Stimulated activated CD8-positive, alpha-beta memory T cell treated with anti-CD3 and anti-CD28 coated beads, Interleukin-7, amount 100 ng/mL, for 4 hours (primary cell): ENCODE measurements around the gene TOR1AIP1.
"Not testable (repeated sequence)": the region's sequence is repeated elsewhere in the genome, so short reads cannot be mapped to it uniquely, and the experiment has no call there.

Experiments
- DNase-seq, 2 donors: peaks; one replicate each; pipeline ENCODE4 v3.0.0-alpha.2; 2020; ENCODE audit warnings: low read depth in 2 of 2

TOR1AIP1 gene

DNA sequence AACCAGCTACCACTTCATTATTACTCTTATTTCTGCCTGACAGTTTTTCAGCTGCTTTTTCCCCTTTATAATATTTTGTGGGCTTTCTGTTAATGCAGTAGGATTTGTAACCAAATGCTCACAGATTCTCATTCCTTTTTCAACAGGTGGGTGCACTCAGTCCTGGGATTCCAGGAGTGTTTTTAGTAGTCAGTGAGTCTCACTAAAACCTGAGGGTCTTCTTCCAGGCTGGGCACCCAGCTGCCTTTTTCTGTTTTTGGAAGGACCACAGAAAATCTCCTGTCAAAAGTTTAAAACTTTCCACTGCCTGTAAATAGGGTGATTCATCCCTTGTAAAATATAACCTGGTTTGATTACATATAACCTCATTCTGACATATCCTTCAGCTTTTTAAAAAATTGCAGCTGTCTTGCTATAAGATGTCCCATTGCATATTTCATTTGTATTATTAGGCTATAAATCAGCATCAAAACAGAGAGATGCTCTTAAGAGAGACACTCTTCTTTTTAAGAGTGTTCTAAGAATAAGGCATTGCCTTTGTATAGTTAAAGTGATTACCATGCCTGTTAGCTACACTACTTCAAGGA is 55.7 kb downstream of the TOR1AIP1 start:
- DNase-seq: no peak

DNA sequence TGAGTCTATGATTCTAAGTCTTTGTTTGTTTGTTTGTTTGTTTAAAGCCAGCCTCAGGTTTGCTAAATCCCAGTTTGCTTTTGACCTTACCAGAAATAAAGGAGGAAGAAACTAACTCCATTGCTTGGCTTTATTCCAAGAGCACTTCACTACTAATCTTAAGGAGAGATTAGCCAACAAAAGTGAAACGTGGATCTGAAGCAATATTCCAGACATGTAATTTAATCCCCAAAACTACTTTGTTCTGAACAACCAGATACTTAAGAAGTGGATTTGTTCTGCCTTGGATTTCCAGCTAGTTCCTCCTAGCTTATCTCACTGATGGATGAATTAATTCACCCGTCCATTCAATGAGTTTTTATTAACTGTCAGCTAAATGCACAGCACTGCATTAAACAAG is 56.7 kb downstream of the TOR1AIP1 start:
- no peak for DNase-seq

DNA sequence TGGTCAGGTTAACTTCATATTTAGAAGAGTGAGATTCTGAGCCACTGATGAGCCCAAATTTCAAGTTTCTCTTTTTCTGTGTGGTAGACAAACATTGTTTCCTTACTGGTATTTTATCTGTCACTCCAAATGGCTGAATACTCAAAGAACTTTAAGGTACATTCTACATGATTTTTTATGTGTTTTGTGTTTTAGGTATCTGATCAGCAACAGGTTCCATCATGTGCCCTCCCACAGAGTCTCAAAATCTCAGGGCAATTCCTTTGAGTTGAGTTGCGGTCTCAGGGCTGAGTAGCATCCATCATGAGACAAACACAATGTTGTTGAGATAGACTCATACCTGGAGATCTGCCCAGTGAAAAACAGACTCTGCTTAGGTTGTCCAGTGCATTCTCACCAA is 57.9 kb downstream of the TOR1AIP1 start:
- DNase-seq: no peak

DNA sequence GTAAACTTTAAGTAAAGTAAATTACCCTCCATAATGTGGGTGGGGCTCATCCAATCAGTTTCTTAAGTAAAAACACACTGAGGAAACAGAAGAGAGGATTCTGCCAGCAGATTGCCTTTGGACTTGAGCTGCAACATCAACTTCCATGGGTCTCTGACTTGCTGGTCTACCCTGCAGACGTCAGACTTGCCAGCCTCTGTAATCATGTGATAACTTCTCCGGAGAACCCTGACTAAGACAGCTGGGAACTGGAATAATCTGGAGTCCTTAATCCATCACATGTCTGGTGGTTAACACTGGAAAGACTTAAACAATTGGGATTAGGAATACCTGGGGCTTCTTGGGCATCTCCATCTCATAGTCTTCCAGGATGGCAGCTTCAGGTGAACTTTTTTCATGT is 59.4 kb downstream of the TOR1AIP1 start:
- no peak for DNase-seq

DNA sequence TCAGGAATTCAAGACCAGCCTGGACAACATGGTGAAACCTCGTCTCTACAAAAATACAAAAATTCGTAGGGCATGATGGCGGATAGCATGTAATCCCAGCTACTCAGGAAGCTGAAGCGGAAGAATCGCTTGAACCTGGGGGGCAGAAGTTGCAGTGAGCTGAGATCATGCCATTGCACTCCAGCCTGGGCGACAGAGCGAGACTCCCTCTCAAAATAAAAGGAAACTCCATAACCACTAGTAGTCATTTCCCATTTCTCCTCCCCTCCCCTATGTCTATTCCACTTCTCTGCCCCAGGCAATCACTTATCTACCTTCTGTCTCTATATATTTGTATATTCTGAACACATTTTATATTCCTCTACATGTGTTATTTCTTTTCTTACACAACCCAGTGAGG is 68.6 kb downstream of the TOR1AIP1 start:
- DNase-seq: no peak

DNA sequence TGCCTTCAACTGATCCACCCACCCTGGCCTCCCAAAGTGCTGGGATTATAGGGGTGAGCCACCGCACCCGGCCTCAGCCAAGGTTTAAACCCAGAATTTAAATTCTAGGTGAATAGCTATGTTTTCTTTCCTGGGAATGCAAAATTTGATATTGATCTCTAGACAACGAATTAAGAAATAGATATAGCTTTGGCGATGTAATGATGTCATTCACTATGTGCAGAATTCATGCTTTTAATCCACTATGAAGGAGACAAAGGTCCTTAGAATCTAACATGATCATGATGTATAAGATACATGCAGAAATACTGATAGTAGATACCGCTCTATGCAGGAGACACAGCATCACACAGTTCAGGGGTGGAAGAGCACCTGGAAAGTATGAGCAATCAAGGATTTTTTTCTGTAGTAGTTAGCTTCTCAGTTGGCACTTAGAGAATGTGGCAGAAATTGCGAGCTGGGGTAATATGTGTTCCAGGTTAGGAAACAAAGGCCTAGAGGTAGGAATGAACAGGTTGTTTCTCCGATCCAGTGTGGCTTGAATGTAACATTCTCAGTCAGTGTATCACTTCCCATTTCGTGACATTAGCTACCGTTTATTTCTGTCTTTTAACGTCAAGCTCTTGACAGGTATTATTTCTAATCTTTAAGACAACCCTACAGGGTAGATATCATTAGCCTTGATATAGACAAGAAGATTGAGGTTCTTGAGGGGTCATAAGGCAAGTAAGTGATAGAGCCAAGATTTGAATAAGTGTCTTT is 69.5 kb downstream of the TOR1AIP1 start:
- DNase-seq: no peak

DNA sequence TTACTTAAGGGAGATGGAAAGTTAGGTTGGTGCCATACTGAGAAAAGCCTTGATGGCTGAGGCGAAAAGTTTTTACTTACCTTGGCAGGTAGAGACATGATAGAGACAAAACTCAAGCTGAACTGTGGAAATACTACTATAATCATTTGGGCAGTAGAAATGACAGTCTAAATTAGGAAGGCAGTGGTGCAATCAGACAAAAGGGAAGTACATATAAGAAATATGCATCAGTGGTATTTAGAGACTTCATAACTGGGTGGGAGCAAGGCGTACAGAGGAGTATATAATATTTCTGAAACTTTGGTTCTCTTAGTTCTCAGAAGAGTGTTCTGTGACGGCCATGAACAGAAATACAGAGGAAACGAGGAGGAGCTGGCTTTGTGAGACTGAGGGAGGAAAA is 70.1 kb downstream of the TOR1AIP1 start:
- no peak for DNase-seq

DNA sequence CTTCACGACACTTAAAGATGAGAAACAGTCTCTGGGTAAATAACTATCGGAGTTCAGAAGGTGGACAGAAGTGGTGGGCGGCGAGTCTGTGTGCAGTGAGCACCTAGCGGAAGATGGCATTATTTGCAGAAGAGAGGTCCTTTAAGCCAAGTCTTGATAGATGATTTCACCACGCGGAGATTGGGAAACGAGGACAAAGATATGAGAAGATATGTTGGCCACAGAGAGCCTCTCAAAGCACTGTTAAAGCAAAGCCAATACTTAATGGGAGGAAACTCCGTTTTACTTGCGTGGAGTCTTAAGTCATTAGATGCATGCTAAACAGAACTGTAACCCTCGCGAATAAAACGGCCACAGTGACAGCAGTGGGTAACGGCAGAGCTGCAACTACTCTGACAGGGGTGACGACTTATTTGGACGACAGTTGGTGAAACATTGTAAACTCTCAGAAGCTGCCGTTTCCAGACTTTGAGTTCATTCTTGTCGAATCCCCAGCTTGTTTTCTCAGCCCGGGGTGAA is 71.9 kb downstream of the TOR1AIP1 start:
- peak; percentile 5 to 16 for DNase-seq

DNA sequence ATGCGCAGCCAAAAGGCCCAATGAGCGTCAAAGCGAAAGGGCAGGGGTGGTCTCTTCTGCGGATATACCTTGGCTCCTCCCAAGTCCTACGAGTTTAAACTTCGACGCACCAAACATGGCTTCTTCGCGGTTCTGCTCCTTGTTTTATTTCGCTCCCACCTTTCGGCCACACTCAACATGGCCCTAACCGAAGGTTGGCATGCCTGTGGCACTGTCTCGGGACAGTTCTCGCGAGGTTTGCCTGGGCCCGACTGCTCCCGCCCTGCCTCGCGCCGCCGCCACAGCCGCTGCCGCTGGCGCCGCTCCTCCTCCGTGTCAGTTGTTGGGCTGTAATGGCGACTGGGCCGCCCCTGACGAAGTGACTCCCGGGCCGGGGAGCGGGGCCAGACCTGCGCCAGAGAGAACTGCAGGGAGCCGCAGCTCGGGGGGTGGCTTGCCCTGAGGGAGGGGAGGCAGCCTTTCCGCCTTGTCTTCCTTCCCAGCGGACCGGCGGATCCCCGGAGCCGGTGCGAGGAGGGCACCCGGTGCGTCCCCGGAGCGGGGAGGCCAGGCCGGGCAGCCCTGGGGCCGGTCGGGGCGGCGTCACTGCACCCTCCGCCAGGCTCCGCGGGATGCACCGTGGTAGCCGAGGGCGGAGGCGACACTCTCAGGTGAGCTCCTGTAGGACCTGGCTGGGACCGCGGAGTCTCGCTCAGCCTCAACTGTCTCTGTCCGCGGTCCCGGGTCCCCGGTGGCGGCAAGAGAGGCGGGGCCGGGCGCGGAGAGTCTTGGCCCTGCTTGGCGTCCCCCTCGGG is 72.6 kb downstream of the TOR1AIP1 start, which contains the start of gene CEP350:
Gene CEP350, plus strand, starts transcription at position 318 of the 794 bp plus-strand sequence. CDS start 31,372 bp downstream, outside the sequence.
- peak; percentile 96 to 97 for DNase-seq

DNA sequence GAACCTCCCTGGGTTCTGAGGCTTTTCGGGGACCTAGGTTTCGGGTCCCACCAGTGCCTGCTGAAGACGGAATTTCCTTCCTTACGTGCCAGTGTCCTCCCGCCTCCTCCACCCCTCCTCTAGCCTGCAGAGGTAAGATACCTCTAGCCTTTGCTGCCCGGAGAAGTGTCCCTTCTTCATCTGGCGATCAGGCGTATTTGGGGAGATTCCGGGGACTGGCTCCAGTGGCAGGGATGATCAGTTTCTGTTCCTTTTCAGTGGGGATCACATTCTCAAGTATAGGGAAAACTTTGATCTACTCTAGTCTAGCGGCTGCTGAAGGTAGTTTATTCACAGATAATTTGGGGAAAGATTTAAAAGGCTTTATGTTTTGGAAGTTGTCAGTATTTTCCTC is 73.2 kb downstream of the TOR1AIP1 start:
- DNase-seq: peak in 1 of 2 donors; percentile 0

DNA sequence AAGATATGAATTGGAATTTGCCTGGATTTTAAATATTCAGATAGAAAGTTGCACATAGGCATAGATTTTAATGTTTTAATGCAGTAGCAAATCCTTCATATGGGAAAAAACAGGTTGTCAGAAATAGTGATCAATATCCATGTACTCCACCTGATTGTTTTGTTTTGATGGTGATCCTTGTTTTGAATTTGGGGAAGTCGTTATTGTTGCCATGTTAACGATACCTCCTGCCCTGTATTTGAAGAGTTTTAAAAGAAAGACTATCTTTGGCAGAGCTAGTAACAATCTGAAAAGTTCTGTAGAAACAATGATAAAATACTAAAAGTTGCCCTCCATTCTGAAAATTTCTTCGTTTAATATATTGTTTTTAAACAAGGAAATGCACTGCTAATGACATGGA is 73.6 kb downstream of the TOR1AIP1 start:
- DNase-seq: no peak

DNA sequence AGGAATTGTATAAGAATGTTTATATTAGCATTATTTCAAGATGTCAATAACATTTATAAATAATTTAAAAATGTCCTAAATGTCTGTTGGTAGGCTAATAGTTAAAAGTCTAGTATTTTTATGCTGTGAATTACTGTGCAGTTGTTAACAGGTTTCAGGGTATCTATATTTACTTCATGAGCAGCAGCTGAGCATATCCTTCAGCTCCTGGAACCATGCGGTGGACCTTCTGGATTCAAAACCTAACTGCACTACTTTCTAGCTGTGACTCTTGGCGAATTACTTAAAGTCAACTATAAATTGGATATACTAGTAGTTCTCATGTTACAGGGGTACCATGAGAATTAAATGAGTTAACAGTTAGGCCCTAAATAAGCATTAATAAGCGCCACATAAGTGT is 76.3 kb downstream of the TOR1AIP1 start:
- no peak for DNase-seq

DNA sequence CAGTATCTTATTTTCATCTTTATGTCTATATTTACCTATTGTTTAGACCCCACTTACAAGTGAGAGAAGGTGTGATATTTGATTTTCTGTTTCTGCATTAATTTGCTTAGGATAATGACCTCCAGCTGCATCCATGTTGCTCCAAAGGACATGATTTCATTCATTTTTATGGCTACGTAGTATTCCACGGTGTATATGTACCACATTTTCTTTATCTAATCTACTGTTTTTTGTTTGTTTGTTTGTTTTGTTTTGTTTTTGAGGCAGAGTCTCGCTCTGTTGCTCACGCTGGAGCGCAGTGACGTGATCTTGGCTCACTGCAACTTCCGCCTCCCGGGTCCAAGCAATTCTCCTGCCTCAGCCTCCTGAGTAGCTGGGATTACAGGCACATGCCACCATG is 80.1 kb downstream of the TOR1AIP1 start:
- not testable (repeated sequence) for DNase-seq

DNA sequence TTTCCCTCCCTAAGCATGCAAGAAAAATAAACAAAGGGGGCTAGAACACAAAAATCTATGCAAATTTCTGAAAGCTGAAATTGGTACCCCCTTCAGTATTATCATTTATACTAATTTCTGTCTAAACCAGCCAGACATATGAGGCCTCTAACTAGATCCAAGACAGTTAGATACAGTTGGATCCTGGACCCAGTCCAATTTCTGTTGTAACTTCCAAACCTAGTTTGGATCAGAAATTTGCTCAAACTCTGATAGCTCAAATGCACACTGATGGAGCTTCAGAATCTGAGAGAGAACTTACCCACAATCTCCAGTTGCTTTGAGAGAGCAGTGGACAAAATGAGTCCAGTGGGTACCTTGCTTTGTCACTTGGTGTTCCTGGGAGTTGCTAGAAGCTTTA is 84.5 kb downstream of the TOR1AIP1 start:
- no peak for DNase-seq

DNA sequence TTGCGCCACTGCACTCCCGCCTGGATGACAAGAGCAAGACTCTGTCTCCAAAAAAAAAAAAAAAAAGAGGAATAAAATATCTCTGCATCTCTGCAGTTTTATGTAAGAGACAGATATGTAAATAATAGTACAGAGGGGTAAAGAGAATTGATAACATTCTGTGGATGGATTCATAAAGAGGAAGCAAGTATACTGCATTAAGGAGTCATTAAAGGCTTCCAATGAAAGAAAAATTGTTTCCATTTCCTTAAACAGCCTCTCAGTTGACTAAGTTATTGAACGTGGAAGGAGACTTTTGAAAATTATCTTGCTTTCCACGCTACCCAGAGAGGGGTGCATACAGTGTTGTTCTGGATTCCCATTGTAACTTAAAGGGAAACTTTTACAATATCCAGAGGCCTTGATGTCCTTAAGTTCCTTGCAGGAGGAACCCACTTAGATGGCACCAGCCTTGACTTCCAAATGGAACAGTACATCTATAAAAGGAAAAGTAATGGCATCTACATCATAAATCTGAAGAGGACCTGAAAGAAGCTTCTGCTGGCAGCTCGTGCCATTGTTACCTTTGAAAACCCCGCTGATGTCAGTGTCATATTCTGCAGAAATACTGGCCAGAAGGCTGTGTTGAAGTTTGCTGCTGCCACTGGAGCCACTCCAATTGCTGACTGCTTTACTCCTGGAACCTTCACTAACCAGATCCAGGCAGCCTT is 86.4 kb downstream of the TOR1AIP1 start:
- no peak for DNase-seq

DNA sequence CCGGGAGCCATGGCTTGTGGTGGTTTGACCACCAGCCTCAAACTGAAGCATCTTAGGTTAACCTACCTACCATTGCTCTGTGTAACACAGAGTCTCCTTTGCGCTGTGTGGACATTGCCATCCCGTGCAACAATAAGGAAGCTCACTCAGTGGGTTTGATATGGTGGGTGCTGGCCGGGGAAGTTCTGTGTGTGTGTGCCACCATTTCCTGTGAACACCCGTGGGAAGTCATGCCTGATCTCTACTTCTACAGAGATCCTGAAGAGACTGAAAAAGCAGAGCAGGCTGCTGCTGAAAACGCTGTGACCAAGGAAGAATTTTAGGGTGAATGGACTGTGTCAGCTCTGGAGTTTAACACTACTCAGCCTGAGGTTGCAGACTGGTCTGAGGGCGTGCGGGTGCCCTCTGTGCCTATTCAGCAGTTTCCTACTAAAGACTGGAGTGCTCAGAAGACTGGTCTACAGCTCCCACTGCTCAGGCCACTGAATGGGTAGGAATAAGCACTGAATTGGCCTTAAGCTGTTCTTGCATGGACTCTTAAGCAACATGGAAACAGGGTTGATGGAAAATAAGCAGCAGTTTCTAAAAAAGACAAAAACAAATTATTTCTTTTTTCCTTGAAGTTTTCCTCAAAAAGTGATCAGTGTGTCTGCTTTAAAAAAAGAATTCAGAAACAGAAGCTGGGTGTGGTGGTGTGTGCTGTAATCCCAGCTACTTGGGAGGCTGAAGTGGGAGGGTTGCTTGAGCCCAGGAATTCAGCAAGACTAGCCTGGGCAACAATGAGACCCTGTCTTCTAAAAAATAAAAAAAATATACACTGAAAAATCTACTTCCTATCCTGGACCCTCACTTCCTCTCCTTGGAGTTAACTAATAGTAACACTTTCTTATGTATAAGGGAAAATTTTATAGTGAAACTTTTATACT is 87.2 kb downstream of the TOR1AIP1 start:
- DNase-seq: no peak
